Uterus (tissue), 4 donors: ENCODE measurements around the gene FOXB2. TPM values are rescaled to one million over a fixed set of nuclear protein-coding genes. Genes with fewer than 3 reads are reported as not detected.

ENCODE experiments used
- DNase-seq, 2 donors: peaks; one replicate each; pipeline ENCODE4 v3.0.0-alpha.2; 2019 to 2020
- H3K27ac ChIP-seq, 2 donors: fragments of 200-600 bp; sonication (generic); 1 replicate in 1 of 2; 2 replicates in 1 of 2; pipeline ENCODE4 v1.5.1; 2016 to 2018
- H3K27me3 ChIP-seq, 2 donors: fragments of 200-600 bp; sonication (generic); one replicate each; pipeline ENCODE4 v1.5.1; 2018 to 2019; ENCODE audit warnings: control low read depth in 1 of 2
- H3K36me3 ChIP-seq, 2 donors: fragments of 200-600 bp; sonication (generic); one replicate each; pipeline ENCODE4 v1.5.1; 2019; ENCODE audit warnings: control low read depth in 1 of 2
- H3K4me1 ChIP-seq, 2 donors: fragments of 200-600 bp; sonication (generic); one replicate each; pipeline ENCODE4 v1.5.1; 2018 to 2019; ENCODE audit warnings: control low read depth in 1 of 2
- H3K4me3 ChIP-seq, 2 donors: fragments of 200-600 bp; sonication (generic); 1 replicate in 1 of 2; 2 replicates in 1 of 2; pipeline ENCODE4 v1.5.1; 2018 to 2019; ENCODE audit warnings: mild to moderate bottlenecking in 1 of 2
- H3K9me3 ChIP-seq, 2 donors: fragments of 200-600 bp; sonication (generic); one replicate each; pipeline ENCODE4 v1.5.1; 2019; ENCODE audit warnings: control low read depth in 1 of 2
- POLR2A ChIP-seq, 2 donors: fragments of 450-650 bp; IDR thresholded peaks; one replicate each; pipeline ENCODE4 v1.6.1; 2016; ENCODE audit warnings: antibody characterized with exemption in 2 of 2, mild to moderate bottlenecking in 1 of 2, moderate library complexity in 1 of 2
- intact Hi-C: fragments of 100-400 bp; cut with DNase I; formaldehyde crosslinking; loops from one replicate; pipeline ENCODE4 v1.15.1; 2023; ENCODE audit warnings: low total_unique reads
- total RNA-seq, 4 donors: library from RNA; depleted of rRNA in 3 of 4; stranded (reverse); fragments of >200 nt in 3 of 4; gene quantifications; one replicate each; pipeline versions ENCODE4 v1.1.0 to v1.2.4, GENCODE V29; 2014 to 2023
- TF ChIP-seq, protein P1 (sequence below), 4 experiments: fragments of 200-600 bp in 2 of 4; fragments of 450-650 bp in 2 of 4; sonication (generic) in 2 of 4; IDR thresholded peaks; one replicate each; pipeline ENCODE4 v1.5.1; 2016 to 2019; ENCODE audit warnings: antibody characterized with exemption in 4 of 4, mild to moderate bottlenecking in 2 of 4, moderate library complexity in 1 of 4
- donor health status: DM: yes; HTN: yes; CAD: no.

The FOXB2 gene
- total RNA-seq, 4 donors from 2014 or later, result not detected

DNA sequence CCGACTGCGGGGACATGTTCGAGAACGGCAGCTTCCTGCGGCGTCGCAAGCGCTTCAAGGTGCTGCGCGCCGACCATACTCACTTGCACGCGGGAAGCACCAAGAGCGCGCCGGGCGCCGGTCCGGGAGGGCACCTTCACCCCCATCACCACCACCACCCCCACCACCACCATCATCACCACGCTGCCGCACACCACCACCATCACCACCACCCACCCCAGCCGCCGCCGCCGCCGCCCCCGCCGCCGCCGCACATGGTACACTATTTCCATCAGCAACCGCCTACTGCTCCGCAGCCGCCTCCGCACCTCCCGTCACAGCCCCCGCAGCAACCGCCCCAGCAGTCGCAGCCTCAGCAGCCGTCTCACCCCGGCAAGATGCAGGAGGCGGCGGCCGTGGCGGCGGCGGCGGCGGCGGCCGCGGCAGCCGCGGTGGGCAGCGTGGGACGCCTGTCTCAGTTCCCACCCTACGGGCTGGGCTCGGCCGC lies 514 bp downstream of the FOXB2 start:
- peaks cover 52 to 80% of the 10 kb centered on the region in 2 donors for H3K27me3 ChIP-seq
- TF ChIP-seq, protein P1, sequence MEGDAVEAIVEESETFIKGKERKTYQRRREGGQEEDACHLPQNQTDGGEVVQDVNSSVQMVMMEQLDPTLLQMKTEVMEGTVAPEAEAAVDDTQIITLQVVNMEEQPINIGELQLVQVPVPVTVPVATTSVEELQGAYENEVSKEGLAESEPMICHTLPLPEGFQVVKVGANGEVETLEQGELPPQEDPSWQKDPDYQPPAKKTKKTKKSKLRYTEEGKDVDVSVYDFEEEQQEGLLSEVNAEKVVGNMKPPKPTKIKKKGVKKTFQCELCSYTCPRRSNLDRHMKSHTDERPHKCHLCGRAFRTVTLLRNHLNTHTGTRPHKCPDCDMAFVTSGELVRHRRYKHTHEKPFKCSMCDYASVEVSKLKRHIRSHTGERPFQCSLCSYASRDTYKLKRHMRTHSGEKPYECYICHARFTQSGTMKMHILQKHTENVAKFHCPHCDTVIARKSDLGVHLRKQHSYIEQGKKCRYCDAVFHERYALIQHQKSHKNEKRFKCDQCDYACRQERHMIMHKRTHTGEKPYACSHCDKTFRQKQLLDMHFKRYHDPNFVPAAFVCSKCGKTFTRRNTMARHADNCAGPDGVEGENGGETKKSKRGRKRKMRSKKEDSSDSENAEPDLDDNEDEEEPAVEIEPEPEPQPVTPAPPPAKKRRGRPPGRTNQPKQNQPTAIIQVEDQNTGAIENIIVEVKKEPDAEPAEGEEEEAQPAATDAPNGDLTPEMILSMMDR (IDR thresholded peaks at IDR 0.05), result no peak
- no peak for TF ChIP-seq POLR2A (IDR thresholded peaks at IDR 0.05)
- no peaks in the 10 kb centered on the region for H3K9me3 ChIP-seq
- intact Hi-C loops, result no loop called here
- peaks cover 0 to 12% of the 10 kb centered on the region in 2 donors for H3K4me1 ChIP-seq
- H3K4me3 ChIP-seq, result no peak overlapping the region
- no peak overlapping the region for H3K27ac ChIP-seq
- DNase-seq, result no peak
- no peaks in the 10 kb centered on the region for H3K36me3 ChIP-seq

- peaks cover 48 to 73% of the 10 kb centered on the region in 2 donors for H3K27me3 ChIP-seq
- H3K36me3 ChIP-seq, result no peaks in the 10 kb centered on the region
- peaks cover 0 to 11% of the 10 kb centered on the region in 2 donors for H3K4me1 ChIP-seq
- TF ChIP-seq, protein P1 (IDR thresholded peaks at IDR 0.05), result no peak
- no peak for TF ChIP-seq POLR2A (IDR thresholded peaks at IDR 0.05)
- no peak for DNase-seq
- H3K27ac ChIP-seq, result no peak overlapping the region
- intact Hi-C loops, result no loop called here
- H3K9me3 ChIP-seq, result no peaks in the 10 kb centered on the region
- H3K4me3 ChIP-seq, result no peak overlapping the region
Observed at GRCh38 chr9:77020413-77021290, 1.2 kb downstream of the FOXB2 start.

GRCh38 chr9:77021291-77021894 lies 1.9 kb downstream of the FOXB2 start:
- no peaks in the 10 kb centered on the region for H3K9me3 ChIP-seq
- no peaks in the 10 kb centered on the region for H3K36me3 ChIP-seq
- no peak overlapping the region for H3K27ac ChIP-seq
- TF ChIP-seq, protein P1 (IDR thresholded peaks at IDR 0.05), result no peak
- no peak for TF ChIP-seq POLR2A (IDR thresholded peaks at IDR 0.05)
- DNase-seq, result no peak
- H3K4me1 ChIP-seq, result peaks cover 0 to 6% of the 10 kb centered on the region in 2 donors
- no peak overlapping the region for H3K4me3 ChIP-seq
- intact Hi-C loops, result no loop called here
- H3K27me3 ChIP-seq, result peaks cover 42 to 72% of the 10 kb centered on the region in 2 donors

DNA sequence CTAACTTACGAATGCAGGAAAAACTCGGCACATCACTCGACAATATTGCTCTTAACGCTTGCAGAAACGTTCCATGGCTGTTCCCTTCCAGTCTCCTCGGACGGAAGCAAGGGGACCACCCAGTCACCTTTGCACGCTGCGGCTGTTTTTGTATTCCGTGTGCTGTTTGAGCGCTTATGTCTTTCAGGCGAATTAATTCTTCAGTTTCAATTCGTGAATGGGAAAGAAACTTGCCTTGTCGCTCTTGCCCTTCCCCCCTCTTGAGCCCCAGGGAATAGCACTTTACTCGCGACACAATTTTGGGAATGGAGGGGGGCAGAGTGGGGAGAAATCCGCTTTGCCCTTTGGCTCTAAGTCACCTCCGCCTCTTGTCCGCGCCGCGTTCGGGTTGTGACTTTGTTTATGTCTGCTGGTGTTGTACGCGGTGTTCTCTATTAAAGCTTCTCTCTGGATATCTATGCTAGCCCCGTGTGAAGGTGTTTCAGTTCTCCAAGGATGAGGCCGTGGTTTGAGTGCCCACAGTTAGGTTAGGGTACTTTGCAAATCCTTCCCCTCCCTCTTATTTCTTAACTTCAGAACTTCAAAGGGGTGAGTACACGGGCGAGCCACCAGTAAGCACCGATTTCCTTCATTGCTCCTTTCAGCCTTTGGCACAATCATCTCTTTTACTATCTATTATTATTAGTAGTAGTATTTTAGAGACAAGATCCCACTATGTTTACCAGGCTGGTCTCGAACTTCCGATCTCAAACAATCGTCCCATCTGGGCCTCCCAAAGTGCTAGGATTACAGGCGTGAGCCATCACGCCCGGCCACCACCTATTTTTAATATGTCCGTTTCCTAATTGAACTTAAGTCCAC lies 2.7 kb downstream of the FOXB2 start:
- DNase-seq, result no peak
- Histone ChIP-seq H3K4me1 (peaks cover 0 to 6% of the 10 kb centered on the region in 2 donors), H3K27ac (no peak overlapping the region), H3K4me3 (no peak overlapping the region), H3K36me3 (no peaks in the 10 kb centered on the region), H3K9me3 (no peaks in the 10 kb centered on the region), H3K27me3 (peaks cover 42 to 68% of the 10 kb centered on the region in 2 donors)
- intact Hi-C loops, result no loop called here
- no peak for TF ChIP-seq POLR2A (IDR thresholded peaks at IDR 0.05)
- TF ChIP-seq, protein P1 (IDR thresholded peaks at IDR 0.05), result no peak
